COLO668 (cell line): ENCODE data around the gene MSL1.
A peak's percentile ranks its signal among the peaks of the same experiment; 100 is the strongest.
"Not testable (repeated sequence)": the region's sequence is repeated elsewhere in the genome, so short reads cannot be mapped to it uniquely, and the experiment has no call there.

Experiments
- DNase-seq: peaks from one replicate; lab custom pipeline; 2025; ENCODE audit not compliant: unreplicated experiment; lab: John Stamatoyannopoulos, UW

The MSL1 gene

DNA sequence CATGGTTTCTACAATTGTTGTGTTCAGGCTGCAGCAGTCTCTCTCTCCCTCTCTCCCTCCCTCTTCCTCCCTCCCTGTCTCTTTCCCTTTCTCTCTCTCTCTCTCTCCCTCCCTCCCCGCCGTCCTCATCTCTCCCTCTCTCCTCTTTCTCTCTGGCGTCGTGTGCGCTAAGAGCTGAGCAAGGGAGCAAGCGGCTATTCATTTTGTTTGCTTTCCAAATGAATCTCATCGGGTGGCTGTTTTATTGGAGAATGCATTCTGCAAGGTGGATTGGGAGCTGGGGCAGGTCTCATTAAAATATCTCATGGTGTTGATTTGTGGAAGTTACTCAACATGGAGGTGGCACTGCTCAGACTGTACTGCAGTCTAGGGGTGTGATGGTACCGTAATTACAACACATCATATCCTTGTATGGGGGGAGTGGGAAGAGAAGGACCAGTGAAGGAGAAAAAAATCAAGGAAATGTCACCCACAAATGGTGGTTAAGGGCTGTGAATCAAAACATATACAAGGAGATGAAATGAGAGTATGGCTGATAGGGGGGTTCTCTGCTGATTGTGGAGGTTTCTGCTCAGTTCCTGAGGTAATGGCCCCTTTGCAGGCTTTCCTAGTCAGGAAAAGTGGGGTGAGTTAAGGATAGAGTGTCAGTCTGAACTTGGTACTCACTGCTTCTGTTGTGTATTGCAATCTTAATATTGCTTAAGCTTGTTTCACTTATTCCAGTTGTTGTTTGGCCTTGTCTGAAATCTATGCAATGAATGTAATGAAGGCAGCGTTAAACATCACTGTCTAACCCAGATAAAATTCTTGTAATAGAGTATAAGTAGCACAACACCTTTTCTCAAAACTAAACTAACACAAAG is 2.7 kb downstream of the MSL1 start:
- no peak for DNase-seq

DNA sequence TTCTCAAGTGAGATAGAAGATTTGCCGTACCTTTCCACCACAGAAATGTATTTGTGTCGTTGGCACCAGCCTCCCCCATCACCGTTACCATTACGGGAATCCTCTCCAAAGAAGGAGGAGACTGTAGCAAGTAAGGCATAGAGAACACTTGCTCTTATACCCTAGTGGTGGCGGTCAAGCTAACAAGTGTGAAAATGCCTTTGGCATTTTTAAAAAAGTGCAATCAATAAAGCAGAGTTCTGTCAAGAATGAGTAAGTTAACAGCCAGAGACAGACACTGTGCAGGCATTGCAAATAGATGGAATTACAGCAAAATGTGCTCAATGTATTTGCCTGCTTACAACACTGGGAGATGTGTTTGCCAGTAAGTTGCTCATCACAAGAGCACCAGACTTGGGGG is 7.7 kb downstream of the MSL1 start:
- no peak for DNase-seq

DNA sequence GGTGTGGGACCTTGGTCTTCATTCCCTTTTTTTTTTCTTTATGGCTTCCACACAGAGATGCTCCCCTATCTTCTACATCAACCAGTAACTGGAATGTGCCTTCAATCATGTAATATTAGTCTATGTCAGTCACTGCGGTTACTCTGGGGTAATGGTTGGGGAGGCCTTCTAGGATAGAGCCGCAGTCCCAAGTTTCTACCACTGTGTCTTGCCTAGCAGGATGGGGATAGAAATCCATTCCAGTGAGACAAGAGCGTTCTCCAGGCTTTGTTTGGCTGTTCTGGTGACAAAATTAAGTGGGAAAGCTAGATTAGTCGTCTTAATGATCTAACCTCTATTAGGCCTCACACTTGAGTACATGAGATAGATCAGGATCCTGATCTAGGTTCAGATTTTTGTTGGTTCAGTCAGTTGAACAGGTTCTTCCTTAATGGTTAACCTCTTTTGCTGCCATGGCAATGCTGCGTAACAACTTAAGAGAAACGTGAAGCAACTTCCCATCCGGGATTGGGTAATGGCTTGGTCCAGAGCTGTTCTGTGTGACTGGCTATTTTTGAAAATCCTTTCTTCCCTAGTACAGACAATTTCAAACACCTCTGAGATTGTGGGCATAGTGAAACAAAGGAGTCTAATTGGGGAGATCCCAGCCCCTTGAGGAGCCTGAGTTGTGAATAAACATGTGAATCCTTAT is 8.7 kb downstream of the MSL1 start:
- DNase-seq, result no peak

DNA sequence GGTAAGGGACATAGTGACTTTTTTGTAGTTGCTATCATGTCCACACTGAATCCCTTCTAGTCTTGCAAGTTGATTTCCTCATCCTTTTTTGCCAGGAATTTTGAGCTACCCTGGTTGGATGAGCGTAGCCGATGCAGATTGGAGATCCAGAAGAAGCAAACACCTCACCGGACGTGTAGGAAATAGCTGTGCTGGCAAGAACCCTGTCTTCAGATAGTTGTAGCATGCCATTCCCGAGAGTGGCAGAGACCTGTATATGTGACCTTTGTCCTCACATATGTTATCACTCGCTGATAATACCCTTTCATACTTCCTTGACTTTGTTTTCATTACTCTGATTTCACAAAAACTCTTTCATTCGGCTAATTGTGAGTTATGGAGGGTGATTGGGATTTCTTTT is 12.4 kb downstream of the MSL1 start:
- no peak for DNase-seq

DNA sequence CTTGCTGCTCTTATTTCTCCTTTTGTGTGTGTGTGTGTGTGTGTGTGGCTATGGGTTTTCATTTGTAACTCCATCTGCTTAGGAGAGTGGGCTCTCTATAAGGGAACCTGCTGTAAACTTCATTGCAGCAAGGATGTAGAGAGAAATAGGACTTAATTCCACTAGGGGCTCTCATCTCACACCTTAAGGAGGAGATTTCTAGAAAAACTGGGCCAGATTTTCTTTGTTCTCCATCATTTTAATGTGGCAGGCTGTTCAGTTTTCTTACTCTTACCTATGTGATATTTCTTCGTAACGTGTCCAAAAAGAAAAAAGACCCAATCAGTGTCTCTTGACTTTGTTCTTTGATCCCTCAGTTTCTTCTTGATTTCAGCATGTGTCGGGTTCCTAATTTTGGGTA is 14.0 kb downstream of the MSL1 start:
- DNase-seq, result no peak

DNA sequence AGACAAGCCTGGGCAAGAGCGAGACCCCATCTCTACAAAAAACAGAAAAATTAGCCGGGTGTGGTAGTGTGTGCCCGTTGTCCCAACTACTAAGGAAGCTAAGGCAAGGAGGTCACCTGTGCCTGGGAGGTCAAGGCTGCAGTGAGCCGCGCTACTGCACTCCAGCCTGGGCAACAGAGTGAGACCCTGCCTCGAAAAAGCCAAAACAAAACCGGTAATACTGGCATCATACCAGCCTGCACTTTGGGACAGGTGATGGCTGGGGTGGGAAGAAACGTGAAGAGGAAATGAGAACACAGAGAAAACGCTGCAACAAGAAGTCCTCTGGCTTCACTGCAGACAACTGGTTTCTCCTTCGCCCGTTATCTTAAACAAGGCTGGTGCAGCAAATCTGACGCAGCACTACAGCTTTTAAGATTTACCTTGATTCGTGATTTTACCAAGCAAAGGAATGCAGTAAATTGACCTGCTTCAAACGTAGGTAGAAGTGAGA is 17.8 kb downstream of the MSL1 start:
- DNase-seq, result no peak

- DNase-seq, result not testable (repeated sequence)
Observed at GRCh38 chr17:40143166-40143565, 21.4 kb downstream of the MSL1 start.

DNA sequence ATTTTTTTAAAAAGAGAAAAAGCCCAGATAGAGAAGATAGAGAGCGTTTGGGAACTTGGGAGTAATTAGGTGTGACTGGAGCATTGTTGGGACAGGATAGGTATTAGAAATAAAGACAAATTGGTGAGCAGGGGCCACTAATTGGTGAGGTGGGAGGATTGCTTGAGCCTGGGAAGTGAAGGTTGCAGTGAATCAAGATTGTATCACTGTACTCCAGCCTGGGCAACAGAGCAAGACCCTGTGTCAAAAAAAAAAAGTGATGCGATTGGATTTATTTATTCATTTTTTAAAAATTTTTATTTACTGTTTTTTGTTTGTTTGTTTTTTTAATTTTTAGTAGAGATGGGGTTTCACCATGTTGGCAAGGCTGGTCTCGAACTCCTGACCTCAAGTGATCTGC is 23.7 kb downstream of the MSL1 start:
- DNase-seq, result no peak

GRCh38 chr17:40148527-40148926 is 26.8 kb downstream of the MSL1 start:
- no peak for DNase-seq

- DNase-seq, result no peak
Observed at GRCh38 chr17:40150276-40150675, 28.5 kb downstream of the MSL1 start.

- no peak for DNase-seq
Observed at GRCh38 chr17:40151414-40151963, 29.7 kb downstream of the MSL1 start.

- DNase-seq, result no peak
Observed at GRCh38 chr17:40153603-40154236, 31.9 kb downstream of the MSL1 start.

DNA sequence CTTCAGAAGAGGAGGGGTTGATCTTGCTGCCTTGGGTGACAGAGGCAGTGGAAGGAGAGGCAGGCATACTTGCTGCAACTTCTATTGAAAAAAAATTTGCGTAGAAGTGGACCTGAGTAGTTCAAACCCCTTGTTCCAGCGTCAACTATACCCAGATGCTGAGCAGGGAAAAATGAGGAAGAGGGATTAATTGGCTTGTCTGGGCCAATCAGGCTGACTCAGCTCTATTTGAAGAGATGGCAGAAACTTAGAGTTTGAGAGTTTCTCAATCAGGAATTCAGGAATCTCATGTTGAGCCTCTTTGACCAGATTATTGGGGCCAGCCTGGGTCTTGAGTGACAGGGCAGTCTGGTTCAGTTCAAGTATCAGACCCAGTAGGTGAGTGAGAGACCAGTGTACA is 36.2 kb downstream of the MSL1 start:
- no peak for DNase-seq

DNA sequence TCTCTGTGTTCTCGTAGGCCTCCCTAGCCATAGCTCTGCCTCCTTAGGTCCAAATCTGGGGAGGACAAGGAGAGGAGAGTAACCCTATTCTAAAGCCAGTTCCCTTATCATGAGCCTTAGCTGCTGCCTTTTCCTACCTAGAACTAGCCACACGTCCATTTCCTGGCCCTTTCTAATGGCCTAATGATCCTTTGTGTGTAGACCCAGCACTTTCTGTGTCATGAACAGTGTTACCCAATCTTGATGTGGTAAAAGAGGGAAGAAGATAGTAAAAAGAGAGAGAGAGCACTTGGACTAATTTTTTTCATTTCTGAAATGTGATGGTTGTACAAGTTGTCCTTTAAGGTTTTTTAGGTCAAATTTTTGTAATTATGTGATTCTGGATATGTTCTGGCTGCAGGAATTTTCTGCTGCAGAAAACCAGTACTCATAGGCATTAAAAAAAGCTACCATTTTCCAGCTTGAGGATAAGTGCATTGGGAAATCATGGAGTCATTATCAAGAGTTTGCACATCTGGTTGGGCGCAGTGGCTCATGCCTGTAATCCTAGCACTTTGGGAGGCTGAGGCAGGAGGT is 36.8 kb downstream of the MSL1 start:
- DNase-seq, result no peak

GRCh38 chr17:40159456-40159855 is 37.7 kb downstream of the MSL1 start:
- DNase-seq, result no peak

- no peak for DNase-seq
Observed at GRCh38 chr17:40167685-40168261, 46.0 kb downstream of the MSL1 start.

DNA sequence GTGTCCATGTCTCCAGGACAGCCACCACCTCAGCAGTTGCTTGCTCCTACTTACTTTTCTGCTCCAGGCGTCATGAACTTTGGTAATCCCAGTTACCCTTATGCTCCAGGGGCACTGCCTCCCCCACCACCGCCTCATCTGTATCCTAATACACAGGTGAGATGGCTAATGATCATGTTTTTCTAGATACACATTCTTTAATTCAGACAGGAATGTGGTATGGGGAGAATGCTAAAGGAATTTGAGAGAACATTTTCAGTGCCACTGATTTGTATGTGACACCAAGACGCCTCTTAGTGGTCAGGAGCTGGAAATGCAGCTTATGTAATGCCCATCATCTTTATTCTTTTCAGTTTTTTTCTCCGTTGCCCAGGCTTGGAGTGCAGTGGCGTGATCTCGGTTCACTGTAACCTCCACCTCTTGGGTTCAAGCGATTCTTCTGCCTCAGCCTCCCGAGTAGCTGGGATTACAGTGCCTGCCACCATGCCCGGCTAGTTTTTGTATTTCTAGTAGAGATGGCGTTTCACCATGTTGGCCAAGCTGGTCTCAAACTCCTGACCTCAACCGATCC is 46.6 kb downstream of the MSL1 start:
- peak; percentile 3 for DNase-seq

DNA sequence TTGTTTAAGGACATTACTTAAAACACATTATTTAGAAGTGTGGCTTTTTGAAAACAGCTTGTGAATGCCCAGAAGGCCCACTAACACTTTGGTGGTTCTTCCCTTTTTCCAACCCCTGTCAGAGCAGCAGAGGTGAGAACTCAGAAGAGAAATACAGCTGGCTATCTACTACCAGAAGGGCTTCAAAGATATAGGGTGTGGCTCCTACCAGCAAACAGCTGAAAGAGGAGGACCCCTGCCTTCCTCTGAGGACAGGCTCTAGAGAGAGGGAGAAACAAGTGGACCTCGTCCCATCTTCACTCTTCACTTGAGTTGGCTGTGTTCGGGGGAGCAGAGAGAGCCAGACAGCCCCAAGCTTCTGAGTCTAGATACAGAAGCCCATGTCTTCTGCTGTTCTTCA is 48.6 kb downstream of the MSL1 start:
- DNase-seq, result no peak

DNA sequence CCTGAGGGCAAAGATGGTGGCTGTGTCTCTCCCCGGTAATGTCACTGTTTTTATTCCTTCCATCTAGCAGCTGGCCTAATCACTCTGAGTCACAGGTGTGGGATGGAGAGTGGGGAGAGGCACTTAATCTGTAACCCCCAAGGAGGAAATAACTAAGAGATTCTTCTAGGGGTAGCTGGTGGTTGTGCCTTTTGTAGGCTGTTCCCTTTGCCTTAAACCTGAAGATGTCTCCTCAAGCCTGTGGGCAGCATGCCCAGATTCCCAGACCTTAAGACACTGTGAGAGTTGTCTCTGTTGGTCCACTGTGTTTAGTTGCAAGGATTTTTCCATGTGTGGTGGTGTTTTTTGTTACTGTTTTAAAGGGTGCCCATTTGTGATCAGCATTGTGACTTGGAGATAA is 50.0 kb downstream of the MSL1 start:
- no peak for DNase-seq

- no peak for DNase-seq
Observed at GRCh38 chr17:40173091-40173777, 51.5 kb downstream of the MSL1 start.
